GM08714 (cell line): ENCODE data around the gene ERFL.

Experiments
- H3K4me3 ChIP-seq: fragments of 200-500 bp; sonication (Bioruptor generic); 2 replicates; pipeline ENCODE4 v1.5.1; 2014; ENCODE audit warnings: mild to moderate bottlenecking, low read length, inconsistent platforms
- ZNF274 ChIP-seq: IDR thresholded peaks from 2 replicates; pipeline ENCODE4 v1.6.1; 2012; ENCODE audit warnings: mild to moderate bottlenecking, low read depth, low read length

The ERFL gene

DNA sequence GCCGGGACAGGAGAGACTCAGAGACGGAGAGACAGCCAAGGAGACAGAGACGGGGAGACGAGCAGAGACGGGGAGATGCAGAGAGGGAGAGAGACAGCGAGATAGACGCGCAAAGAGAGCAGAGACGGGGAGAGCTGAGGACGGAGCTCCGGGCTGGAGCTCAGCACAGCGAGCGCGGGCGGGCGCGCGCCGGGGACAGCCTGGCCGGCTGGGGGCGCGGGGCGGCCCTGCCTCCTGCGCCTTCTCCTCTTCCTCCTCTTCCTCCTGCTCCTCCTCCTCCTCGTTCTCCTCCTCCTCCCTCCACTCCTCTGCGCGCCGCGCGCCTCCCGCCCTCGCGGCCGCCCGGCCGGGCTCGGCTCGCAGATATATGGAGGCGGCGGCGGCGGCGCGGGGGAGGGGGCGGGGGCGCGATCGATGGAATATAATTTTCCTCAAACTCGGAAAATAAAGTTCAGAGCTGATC lies at the start of gene ERFL:
Gene ERFL (minus strand): TSS at position 229 of the 463 bp plus-strand sequence. CDS start 15,530 bp downstream, outside the sequence.
- TF ChIP-seq ZNF274, result no peak

GRCh38 chr19:41977916-41978315 lies 49.7 kb upstream of the ERFL start:
- H3K4me3 ChIP-seq, result no peak overlapping the region
- TF ChIP-seq ZNF274, result no peak

More for the DNA sequence above, at the start of gene ERFL:
- H3K4me3 ChIP-seq, result peak within 1 kb of the TSS; percentile 54

DNA sequence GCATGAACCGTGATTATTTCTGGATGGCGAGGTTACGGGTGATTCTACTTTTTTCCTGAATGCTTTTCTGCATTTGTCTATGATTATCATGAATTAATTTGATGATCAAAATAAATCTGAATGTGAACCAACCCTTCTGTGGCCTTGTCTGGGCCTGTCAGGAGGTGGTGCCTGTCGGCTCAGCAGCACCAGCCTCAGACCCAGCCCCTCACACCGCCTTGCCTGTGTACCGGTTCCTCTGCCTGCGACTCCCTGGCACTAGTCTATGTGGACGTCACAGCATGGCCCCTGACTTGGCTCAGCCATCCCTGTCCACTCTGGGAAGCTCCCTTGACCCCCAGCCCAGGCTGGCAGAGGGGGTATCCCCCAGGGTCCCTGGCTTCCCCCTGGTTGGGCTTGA lies 46.4 kb upstream of the ERFL start:
- TF ChIP-seq ZNF274, result no peak
- H3K4me3 ChIP-seq, result no peak overlapping the region

- no peak for TF ChIP-seq ZNF274
- H3K4me3 ChIP-seq, result no peak overlapping the region
Measured at GRCh38 chr19:41971363-41971762, 43.1 kb upstream of the ERFL start.

DNA sequence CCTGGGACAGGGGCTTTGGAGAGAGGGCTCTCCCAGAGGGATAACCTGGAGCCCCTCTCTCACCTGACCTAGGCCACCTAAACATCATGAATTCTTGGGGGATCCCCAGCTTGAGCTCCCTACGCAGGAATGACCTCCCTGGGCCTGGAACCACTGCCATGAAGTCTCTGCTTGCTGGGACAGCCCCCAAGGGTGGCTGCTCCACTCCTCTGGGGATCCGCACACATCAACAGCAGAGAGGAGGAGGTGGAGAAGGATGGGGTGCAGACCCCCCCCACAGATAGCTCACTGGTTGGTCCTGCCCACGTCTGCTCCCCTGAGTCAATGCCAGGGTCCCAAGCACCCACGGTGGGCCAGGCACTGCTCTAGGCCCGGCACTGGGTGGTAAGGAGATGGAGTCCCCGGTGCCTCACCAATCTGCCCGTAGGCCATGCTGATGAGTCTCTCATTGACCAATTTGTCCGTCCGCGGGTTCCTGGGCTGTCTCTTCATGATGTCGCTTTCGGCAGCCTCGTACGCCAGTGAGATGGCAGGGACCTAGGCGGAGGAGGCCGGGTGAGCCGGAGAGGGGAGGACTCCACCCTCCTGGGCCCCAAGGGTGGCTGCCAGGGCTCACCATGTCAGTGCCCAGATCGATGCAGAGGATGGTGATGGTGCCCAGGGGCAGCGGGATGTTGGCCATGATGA lies 41.7 kb upstream of the ERFL start:
- no peak for TF ChIP-seq ZNF274

DNA sequence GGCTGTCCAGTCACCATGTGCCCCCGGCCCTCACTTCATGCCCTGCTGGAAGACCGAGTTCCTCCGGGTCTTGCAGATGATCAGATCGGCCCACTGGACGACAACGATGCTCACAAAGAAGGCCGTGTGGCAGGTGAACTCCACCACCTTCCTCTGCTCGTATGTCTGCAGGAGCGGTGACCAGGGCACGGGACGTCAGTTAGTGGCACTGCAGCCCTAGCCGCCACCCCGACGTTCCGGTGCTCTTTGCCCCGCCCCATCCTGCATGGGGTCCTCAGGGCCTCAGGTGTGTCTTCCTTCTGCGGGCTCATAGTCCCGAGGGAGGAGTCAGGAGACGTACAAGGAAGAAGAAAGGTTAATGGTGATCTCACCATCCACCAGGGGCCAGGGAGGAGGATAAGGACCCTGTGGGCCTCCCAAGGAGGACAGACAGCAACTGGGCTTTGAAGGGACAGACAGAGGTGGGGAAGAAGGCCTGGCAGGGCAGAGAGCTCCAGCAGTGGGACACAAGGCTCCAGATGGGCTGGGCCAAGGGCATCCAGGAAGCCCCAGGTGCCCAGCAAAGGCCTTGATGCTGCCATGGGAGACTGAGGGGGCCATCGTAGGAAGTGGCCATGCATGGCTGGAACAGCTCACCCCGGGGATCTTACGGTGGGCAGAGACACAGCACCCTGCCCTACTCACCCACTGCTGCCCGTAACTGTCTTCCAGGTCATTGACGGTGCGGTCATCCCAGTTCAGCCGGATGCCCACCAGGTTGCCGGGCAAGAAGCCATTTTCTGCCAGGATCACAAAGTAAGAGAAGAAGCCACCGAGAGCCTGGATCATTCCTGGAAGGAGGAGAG lies 40.7 kb upstream of the ERFL start:
- no peak overlapping the region for H3K4me3 ChIP-seq
- TF ChIP-seq ZNF274, result no peak

More for the DNA sequence above, 41.7 kb upstream of the ERFL start:
- no peak overlapping the region for H3K4me3 ChIP-seq

DNA sequence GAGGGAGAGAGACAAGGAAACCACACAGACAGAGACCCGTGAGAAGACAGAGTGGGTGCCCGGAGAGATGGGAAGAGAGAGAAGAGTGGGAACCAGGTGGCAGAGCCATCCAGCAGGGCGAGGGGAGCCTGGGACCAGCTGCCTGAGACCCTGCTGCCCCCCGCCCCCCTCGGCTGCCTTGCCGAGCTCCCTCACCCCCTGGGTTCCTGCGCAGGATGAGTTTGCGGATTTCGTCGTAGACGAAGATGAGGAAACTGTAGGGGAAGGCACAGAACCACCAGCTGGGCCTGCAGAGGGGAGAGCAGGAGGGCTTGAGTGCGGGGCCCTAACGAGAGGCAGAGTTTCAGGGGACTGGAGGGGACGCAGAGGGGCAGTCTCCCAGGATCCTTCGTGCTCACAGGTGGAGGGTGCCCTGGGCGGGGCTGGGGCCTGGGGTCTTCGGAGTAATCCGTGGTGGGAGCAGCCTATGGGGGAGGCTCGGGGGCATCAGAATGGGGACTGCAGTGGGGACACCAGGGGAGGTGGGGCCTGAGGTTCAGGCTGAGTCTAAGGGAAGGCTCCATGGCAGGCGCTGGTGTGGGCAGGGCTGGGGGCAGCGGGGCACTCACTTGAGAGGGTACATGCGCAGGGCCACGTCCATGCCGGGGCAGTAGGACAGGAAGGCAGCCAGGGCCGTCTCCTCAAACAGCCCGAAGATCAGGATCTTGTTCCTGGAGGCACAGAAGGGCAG lies 39.0 kb upstream of the ERFL start:
- no peak for TF ChIP-seq ZNF274
- H3K4me3 ChIP-seq, result no peak overlapping the region

DNA sequence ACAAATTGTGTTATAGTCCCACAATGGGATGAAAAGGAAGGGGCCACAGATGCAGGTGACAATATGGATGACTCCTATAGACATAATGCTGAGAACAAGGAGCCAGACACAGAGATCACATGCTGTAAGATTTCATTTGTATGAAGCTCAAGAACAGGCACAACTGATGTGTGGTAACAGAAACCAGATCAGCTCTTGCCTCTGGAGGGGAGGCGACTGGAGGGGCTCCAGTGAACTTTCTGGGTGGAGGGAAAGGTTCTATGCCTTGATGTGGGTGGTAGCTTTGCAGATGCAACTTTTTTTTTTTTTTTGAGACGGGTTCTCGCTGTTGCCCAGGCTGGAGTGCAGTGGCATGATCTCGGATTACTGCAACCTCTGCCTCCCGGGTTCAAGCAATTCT lies 36.9 kb upstream of the ERFL start:
- TF ChIP-seq ZNF274, result no peak
- no peak overlapping the region for H3K4me3 ChIP-seq

DNA sequence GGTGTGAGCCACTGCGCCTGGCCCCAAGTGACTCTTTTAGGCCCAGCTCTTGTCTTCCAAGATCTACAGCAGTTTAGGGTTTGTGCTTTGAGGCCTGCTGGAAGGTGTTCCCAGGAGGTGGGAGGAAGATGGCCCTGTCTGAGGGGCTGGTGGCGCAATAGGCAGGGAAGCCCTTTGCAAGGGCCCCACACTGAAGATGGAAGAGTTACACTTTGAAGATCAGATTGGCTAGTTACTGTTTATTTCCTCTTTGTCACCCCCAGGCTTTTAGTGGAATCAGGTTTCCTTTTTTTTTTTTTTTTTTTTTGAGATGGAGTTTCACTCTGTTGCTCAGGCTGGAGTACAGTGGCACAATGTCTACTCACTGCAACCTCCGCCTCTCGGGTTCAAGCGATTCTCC lies 32.7 kb upstream of the ERFL start:
- no peak overlapping the region for H3K4me3 ChIP-seq
- no peak for TF ChIP-seq ZNF274

DNA sequence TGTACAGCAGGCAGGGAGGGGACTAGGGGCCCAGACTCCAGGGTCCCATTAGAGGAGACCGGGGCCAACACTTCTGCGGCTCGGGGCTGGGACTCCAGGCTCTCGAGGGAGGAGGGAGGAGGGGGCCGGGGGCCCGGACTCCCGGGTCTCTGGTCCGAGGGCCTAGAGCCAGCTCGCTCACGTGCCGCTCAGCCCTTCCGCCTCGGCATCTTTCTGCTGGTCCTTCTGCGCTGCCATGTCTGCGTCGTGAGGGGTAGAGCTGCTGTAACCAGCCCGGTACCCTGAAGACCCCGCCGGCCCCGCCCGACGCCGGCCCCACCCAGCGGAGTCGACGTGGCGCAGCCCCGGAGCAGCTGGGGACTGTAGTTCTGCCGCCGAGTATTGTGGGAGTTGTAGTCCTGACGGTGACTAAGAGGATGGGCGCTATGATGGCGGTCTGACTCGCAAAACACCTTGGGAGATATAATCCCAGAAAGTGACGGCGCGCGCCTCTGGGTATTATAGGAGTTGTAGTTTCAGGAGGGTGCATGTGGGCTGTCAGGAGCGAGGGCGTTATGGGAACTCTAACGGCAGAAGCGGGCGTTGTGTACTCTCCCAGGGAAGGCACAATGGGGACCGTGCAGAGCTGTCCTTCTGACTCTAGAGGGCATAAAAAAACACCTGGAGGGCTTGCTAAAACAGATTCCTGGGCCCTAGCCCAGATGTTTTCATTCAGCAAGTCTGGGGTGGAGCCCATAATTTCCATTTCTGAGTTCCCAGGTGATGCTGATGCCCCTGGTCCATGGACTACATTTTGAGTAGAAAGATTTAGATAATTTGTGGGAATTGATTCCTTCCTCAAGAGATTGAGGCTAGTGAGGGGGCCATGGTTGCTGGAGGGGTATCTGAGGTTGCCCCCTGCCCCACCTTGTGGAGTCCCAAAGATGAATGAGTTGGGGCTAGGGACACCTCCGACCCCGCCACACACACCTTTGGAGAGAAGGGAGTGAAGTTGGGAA lies 31.1 kb upstream of the ERFL start, which contains the start of gene RABAC1:
Gene RABAC1 (minus strand): TSS at position 266 of the 998 bp plus-strand sequence. CDS start 29 bp downstream, at position 237.
- H3K4me3 ChIP-seq, result peak within 1 kb of the TSS; percentile 76
- no peak for TF ChIP-seq ZNF274

DNA sequence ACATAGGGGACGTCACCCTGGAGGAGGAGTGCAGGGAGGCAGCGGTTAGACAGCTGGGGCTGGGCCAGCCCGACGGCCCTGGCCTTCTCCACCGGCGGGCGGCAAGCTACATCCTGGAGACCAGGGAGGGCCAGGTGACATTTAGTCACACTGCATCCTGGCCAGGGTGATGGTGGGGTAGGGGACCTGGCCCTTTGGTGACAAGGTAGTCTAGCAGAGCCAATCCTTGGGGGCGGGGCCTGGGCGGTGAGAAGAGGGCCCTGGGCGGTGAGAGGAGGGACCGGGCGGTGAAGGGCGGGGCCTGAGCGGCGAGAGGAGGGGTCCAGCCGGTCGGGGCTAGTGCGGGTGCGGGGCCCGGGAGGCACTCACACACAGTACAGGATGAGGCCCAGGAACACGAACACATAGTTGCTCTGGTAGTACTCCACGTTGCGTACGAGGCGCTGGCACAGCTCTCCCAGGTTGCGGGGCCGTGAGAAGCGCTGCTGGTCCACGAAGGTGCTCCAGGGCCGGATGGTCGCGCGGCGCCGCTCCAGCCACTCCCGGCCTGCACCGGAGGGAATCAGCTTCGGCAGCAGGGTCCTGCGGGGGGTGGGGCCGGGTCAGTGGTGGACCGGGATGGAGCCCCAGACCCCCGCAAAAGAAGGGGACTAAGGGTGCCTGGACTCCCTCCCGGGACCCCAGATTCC lies 30.3 kb upstream of the ERFL start:
- TF ChIP-seq ZNF274, result no peak
- H3K4me3 ChIP-seq, result peak overlapping the region; percentile 76

DNA sequence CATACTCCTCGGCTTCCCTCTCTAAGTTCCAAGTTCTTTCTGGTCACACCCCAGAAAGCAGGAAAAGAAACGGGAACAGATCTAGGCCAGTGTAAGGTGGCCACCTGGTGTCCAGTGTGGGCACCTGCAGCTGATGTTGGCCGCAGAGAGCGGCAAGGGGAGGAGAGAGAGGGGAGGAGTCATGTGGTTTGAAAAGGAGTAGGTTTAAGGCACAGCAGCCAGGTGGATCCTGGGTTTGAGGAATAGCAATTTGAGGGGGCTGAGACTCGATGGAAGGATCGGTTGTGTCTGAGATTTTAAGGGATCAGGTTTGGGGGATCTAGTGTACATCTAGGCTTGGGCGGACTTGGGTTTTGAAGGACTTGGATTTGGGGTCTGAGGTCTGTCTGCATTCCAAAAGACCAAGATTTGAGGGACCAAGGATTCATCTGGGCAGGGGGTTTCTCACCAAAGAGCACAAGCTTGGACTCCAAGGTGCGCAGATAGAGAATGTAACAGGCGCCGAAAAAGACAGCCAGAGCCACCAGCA lies 29.7 kb upstream of the ERFL start:
- peak overlapping the region; percentile 76; the same call in 1 of the 2 replicates for H3K4me3 ChIP-seq
- TF ChIP-seq ZNF274, result no peak
